CD4-positive, alpha-beta T cell (primary cell): ENCODE measurements around the gene WDR82. TPM values are rescaled to one million over a fixed set of nuclear protein-coding genes. Genes with fewer than 3 reads are reported as not detected.
A peak's percentile ranks its signal among the peaks of the same experiment; 100 is the strongest.

Source experiments
- ATAC-seq: fragments of 200-7000 bp; cut with Tn5 transposase; one replicate; pipeline ENCODE4 v1.10.0; 2022; ENCODE audit warnings: mild to moderate bottlenecking; ENCODE audit not compliant: poor library complexity
- CTCF ChIA-PET: fragments of 350-600 bp; sonication (Branson Sonifier 250); formaldehyde crosslinking; loops from one replicate; lab custom pipeline; 2021; ENCODE audit warnings: antibody characterized with exemption, inconsistent platforms; lab: Charles Lee
- POLR2A ChIA-PET: fragments of 350-600 bp; sonication (Branson Sonifier 250); formaldehyde crosslinking; loops from one replicate; lab custom pipeline; 2021; ENCODE audit warnings: antibody characterized with exemption, inconsistent platforms; lab: Charles Lee
- DNase-seq, 14 experiments: peaks; one replicate each; pipeline ENCODE4 v3.0.0-alpha.2; 2013 to 2020; ENCODE audit warnings: mixed read lengths in 2 of 14
- H3K27ac ChIP-seq, 2 donors: one replicate each; pipeline versions ENCODE4 v1.5.1 to v1.7.0; 2013; ENCODE audit warnings: low read length in 2 of 2, low read depth in 1 of 2, mild to moderate bottlenecking in 1 of 2
- H3K27me3 ChIP-seq, 2 experiments: 1 replicate in 1 of 2; 2 replicates in 1 of 2; pipeline versions ENCODE4 v1.6.1 to v1.7.0; 2013; ENCODE audit warnings: low read length in 2 of 2, control low read depth in 1 of 2, mild to moderate bottlenecking in 1 of 2, moderate library complexity in 1 of 2; ENCODE audit not compliant: insufficient read depth in 2 of 2, control insufficient read depth in 1 of 2
- H3K36me3 ChIP-seq: one replicate; pipeline ENCODE4 v1.6.1; 2013; ENCODE audit warnings: low read length, control low read depth; ENCODE audit not compliant: insufficient read depth
- H3K4me1 ChIP-seq: one replicate; pipeline ENCODE4 v1.6.1; 2013; ENCODE audit warnings: low read length, control low read depth; ENCODE audit not compliant: insufficient read depth
- H3K4me3 ChIP-seq: one replicate; pipeline ENCODE4 v1.5.1; 2013; ENCODE audit warnings: mild to moderate bottlenecking, low read length, moderate library complexity
- H3K9me3 ChIP-seq, 2 experiments: 1 replicate in 1 of 2; 2 replicates in 1 of 2; pipeline versions ENCODE4 v1.6.1 to v1.7.0; 2013; ENCODE audit warnings: low read length in 2 of 2, mild to moderate bottlenecking in 2 of 2, control low read depth in 1 of 2, moderate library complexity in 1 of 2; ENCODE audit not compliant: control insufficient read depth in 1 of 2, insufficient read depth in 1 of 2
- H3K27ac Mint-ChIP-seq: one replicate; pipeline ENCODE4 v1.8.0; 2020; ENCODE audit warnings: mixed read lengths
- H3K27me3 Mint-ChIP-seq: one replicate; pipeline ENCODE4 v1.8.0; 2021; ENCODE audit warnings: mixed read lengths
- H3K36me3 Mint-ChIP-seq: one replicate; pipeline ENCODE4 v1.8.0; 2021; ENCODE audit warnings: low read depth, mixed read lengths
- H3K4me1 Mint-ChIP-seq: one replicate; pipeline ENCODE4 v1.8.0; 2021; ENCODE audit warnings: low read depth, mixed read lengths
- H3K4me3 Mint-ChIP-seq: one replicate; pipeline ENCODE4 v1.8.0; 2020; ENCODE audit warnings: mild to moderate bottlenecking, mixed read lengths
- H3K9me3 Mint-ChIP-seq: one replicate; pipeline ENCODE4 v1.8.0; 2020; ENCODE audit warnings: mixed read lengths
- CTCF ChIP-seq: fragments of 200-600 bp; IDR thresholded peaks from one replicate; pipeline ENCODE4 v1.8.0; 2022; ENCODE audit warnings: antibody characterized with exemption, mild to moderate bottlenecking
- intact Hi-C, 2 experiments: fragments of 100-400 bp; cut with DNase I in 1 of 2; cut with micrococcal nuclease in 1 of 2; formaldehyde crosslinking; loops; one replicate each; pipeline versions ENCODE4 v1.15.1 to v1.9.0; 2023 to 2025; cut with DNase I, micrococcal nuclease
- total RNA-seq, 174 experiments: library from RNA in 2 of 174; stranded (reverse) in 2 of 174; gene quantifications; one replicate each; pipeline ENCODE4 v1.2.3 and lab custom pipeline; 2021 to 2026

WDR82 gene
- total RNA-seq, 2 experiments from 2014 or later: 114 TPM

- no peaks in the 10 kb centered on the region for H3K27me3 Mint-ChIP-seq
- intact Hi-C loops: loop anchor here (10.0 kb wide), 2 partner anchors 161 to 401 kb away; partner anchors contain the start of genes GNL3 (in 1 of the 2), PBRM1 (in 1 of the 2) and SEMA3G (in 1 of the 2)
- no peaks in the 10 kb centered on the region for H3K9me3 Mint-ChIP-seq
- ChIA-PET CTCF (interaction anchor here (1.0 to 8.3 kb wide), 4 partner anchors 41 to 50 kb away, joined by 3 to 62 read pairs (median 4); partner anchors contain the start of gene TWF2), POLR2A (interaction anchor here (1.1 to 11.9 kb wide), 3 partner anchors 31 to 61 kb away, joined by 3 to 538 read pairs (median 4); partner anchors contain the start of genes PPM1M and TWF2)
- ATAC-seq (no peak), DNase-seq (no peak)
- peaks cover 14% of the 10 kb centered on the region for H3K36me3 Mint-ChIP-seq
- Histone ChIP-seq H3K27me3 (no peaks in the 10 kb centered on the region), H3K4me1 (peaks cover 78% of the 10 kb centered on the region), H3K36me3 (no peaks in the 10 kb centered on the region), H3K27ac (peak overlapping the region; percentile 61 to 73), H3K9me3 (no peaks in the 10 kb centered on the region), H3K4me3 (no peak overlapping the region)
- peak overlapping the region; percentile 51 for H3K4me3 Mint-ChIP-seq
- no peak for TF ChIP-seq CTCF
- peaks cover 67% of the 10 kb centered on the region for H3K4me1 Mint-ChIP-seq
- H3K27ac Mint-ChIP-seq: peak overlapping the region; percentile 92
Observed at GRCh38 chr3:52283306-52283705, 4.9 kb upstream of the WDR82 start.

GRCh38 chr3:52281981-52282801 is 3.7 kb upstream of the WDR82 start:
- peaks cover 15% of the 10 kb centered on the region for H3K36me3 Mint-ChIP-seq
- Histone ChIP-seq H3K4me3 (no peak overlapping the region), H3K4me1 (peaks cover 74% of the 10 kb centered on the region), H3K27me3 (no peaks in the 10 kb centered on the region), H3K27ac (peak overlapping the region; percentile 69 to 73), H3K9me3 (no peaks in the 10 kb centered on the region), H3K36me3 (peaks cover under 1% of the 10 kb centered on the region)
- no peak for TF ChIP-seq CTCF
- DNase-seq: peak in 12 of 14 experiments; percentile 33 to 86 (median 48)
- H3K4me3 Mint-ChIP-seq: peak overlapping the region; percentile 81
- intact Hi-C loops: loop anchor here (10.0 kb wide), 2 partner anchors 163 to 403 kb away; partner anchors contain the start of genes GNL3 (in 1 of the 2), PBRM1 (in 1 of the 2) and SEMA3G (in 1 of the 2)
- H3K27me3 Mint-ChIP-seq: no peaks in the 10 kb centered on the region
- peak; percentile 43 for ATAC-seq
- peaks cover 66% of the 10 kb centered on the region for H3K4me1 Mint-ChIP-seq
- CTCF ChIA-PET: interaction anchor here (0.9 to 8.3 kb wide), 7 partner anchors 11 to 57 kb away, joined by 3 to 62 read pairs (median 4); no protein-coding TSS in a partner anchor
- peak overlapping the region; percentile 92 for H3K27ac Mint-ChIP-seq
- H3K9me3 Mint-ChIP-seq: no peaks in the 10 kb centered on the region
- POLR2A ChIA-PET: interaction anchor here (0.5 to 11.9 kb wide), 17 partner anchors 9 to 124 kb away, joined by 3 to 538 read pairs (median 5); partner anchors contain the start of genes ALAS1, PPM1M, TLR9 and TWF2

- Mint-ChIP-seq H3K27me3 (no peaks in the 10 kb centered on the region), H3K9me3 (no peaks in the 10 kb centered on the region), H3K4me3 (peak overlapping the region; percentile 88), H3K4me1 (peaks cover 68% of the 10 kb centered on the region), H3K36me3 (peaks cover 32% of the 10 kb centered on the region), H3K27ac (peak overlapping the region; percentile 92)
- Histone ChIP-seq H3K4me1 (peaks cover 61% of the 10 kb centered on the region), H3K36me3 (peaks cover 2% of the 10 kb centered on the region), H3K27ac (peak overlapping the region; percentile 87 to 92), H3K27me3 (no peaks in the 10 kb centered on the region), H3K4me3 (peak overlapping the region; percentile 98), H3K9me3 (no peaks in the 10 kb centered on the region)
- ATAC-seq (no peak), DNase-seq (peak in 1 of 14 experiments; percentile 8)
- no peak for TF ChIP-seq CTCF
- ChIA-PET POLR2A (interaction anchor here (0.7 to 11.9 kb wide), 11 partner anchors 9 to 1930 kb away, joined by 3 to 538 read pairs (median 7); partner anchors contain the start of genes CYB561D2, GLYCTK, NPRL2 and PPM1M), CTCF (interaction anchor here (1.0 to 8.3 kb wide), 8 partner anchors 8 to 132 kb away, joined by 3 to 62 read pairs (median 11); partner anchors contain the start of gene GLYCTK)
- intact Hi-C loops: loop anchor here (10.0 kb wide), 2 partner anchors 165 to 405 kb away; partner anchors contain the start of genes GNL3 (in 1 of the 2), PBRM1 (in 1 of the 2) and SEMA3G (in 1 of the 2)
Observed at GRCh38 chr3:52280050-52280461, 1.6 kb upstream of the WDR82 start.
